HG03060 (cell line): ENCODE measurements around the gene PCCA.

Source experiments
- ATAC-seq: cut with Tn5 transposase; IDR thresholded peaks from one replicate; pipeline ENCODE4 v1.9.1; 2021; ENCODE audit warnings: low read depth, moderate number of reproducible peaks; ENCODE audit not compliant: unreplicated experiment

PCCA gene

DNA sequence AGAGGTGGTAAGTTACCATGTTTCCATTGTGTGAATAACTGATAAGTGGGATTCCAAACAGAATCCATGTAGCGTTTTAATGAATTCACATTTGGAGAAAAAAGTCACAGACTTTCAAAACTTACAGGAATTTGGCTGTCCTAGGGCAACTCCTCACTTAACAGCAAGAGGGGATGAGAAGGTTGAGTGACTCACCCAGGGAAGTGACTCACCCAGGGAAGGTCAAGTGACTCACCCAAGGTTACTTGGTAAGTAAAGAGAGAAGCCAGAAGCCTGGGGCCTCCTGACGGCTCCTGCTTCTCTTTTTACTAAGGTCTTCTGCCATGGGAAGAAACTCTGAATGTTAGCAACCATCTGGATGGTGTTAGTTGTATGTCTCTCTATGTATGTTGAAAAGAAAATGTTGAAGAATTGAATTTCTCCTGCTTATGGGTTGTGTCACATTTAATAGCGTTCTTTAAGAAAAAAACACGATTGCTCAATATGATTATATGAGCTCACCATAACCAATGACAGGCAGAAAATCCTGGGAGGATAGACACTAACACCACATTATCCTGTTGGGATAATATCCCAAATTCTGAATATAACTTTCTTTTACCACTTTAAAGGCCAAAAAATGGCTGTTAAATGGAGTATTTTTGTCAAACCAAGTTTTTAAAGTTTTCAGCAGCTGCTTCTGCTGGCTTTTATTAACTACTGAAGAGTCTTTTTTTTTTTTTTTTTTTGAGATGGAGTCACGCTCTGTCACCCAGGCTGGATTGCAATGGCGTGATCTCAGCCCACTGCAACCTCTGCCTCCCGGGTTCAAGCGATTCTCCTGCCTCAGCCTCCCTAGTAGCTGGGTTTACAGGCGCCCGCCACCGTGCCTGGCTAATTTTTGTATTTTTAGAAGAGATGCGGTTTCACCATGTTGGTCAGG lies 304.1 kb downstream of the PCCA start:
- peak; percentile 45 for ATAC-seq

- ATAC-seq, result peak; percentile 80
These were observed 305.3 kb downstream of the PCCA start for GRCh38 chr13:100394005-100394695.

DNA sequence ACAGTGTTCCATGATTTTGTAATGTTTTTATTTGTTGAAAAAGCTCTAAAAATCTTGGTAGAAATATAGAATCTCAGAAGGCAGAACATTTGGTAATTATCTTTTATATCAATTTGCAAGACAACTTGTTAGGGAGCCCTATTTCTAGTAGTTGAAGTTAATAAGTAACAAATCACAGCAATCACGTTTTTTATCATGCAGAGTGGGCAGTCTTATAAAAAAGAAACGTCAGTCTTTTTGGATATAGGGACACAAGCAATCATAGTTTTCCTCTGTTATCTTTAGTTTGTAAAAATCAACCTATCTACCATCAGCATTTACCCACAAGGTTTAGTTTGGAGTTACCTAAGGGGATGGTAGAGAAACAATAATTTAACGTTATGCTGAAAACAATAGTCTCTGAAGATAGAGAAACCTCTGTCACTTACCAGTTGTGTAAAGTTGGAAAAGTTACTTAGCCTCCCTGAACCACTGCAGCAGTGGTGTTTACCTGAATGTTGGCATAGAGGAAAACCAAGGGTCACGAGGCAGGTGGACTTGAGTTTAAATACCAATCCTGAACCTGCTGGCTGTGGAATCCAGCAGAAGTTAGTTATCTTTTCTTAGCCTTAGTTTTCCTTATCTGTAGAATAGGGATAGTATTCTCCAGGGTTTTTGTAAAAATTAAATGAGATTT lies 306.9 kb downstream of the PCCA start:
- ATAC-seq, result no peak

DNA sequence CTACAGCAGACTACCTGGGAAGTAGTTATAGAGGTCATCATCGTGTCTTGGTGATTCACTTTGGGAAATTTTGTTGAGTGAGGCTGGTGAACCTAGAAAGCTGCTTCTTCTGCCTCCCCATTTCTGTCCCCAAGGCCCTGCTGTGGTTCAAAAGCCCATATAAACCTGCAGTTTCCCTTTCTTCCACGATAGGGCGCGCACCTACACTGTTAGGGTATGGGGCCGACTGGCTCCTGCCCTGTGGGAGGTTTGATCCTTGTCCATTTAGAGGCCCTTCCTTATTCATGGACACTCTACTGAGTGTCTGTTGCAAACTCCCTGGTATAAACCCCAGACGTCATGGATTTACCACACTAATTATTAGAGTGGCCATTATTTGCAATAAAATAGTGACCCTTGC lies 307.9 kb downstream of the PCCA start:
- no peak for ATAC-seq

DNA sequence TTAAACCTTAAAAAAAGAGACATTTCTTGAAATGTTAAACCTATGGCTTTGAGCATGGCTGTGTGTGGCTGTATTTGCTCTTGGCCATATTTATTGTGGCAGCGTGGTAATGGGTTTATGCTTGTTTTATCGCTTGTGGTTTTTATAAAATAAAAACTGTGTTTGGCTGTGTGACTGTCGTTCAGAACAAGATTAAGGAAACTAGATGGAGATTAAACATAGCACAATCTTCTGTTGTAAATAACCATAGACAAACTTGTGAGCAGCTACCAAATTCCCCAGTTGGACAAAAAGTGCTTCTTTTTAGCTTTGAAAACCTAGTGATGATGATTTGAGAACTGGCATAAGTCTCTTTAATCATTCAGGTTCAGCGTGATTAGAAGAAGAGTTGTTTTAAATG lies 308.7 kb downstream of the PCCA start:
- no peak for ATAC-seq

GRCh38 chr13:100398360-100398759 lies 309.5 kb downstream of the PCCA start:
- no peak for ATAC-seq

GRCh38 chr13:100399455-100399854 lies 310.6 kb downstream of the PCCA start:
- ATAC-seq, result no peak

DNA sequence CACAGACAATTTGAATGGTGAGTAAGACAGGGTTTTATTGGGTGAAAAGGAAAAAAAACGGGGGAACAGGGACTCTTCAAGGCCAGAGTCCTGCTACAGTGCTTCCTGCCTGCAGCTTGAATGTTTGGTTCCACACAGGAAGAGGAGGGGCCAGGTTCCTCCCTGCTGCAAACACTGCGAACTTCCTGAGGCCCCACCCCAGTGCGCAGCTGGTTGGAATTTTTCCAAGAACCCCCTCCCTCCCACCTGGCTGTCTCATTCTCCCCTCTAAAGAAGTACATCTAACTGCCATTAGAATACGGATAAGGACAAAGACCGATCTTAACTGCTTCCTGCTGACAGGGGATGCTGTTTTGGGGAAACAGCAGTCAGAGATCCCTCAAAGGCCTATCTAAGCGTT lies 314.8 kb downstream of the PCCA start:
- no peak for ATAC-seq

GRCh38 chr13:100409132-100409531 lies 320.2 kb downstream of the PCCA start:
- no peak for ATAC-seq

DNA sequence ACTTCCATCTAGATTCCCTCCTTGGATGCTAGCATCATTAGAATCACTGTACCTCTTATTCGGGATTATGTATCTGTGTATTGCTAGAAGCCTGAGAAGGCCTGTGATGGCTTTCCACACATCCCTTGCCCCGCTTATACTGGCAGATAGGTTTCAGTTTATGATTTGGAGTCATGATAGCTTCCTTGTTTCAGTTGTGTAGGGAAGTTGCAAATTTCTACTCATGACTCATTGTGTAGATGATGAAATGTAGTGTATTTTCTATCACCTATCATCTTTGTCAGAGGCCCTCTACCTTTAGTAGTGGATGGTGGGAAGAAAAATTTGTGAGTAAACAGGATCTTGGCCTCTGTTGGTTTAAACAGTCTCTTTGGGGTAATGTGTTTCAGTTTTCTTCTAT lies 334.5 kb downstream of the PCCA start:
- ATAC-seq, result no peak

- no peak for ATAC-seq
These were observed 340.1 kb downstream of the PCCA start for GRCh38 chr13:100428986-100429385.

- ATAC-seq, result no peak
These were observed 343.7 kb downstream of the PCCA start for GRCh38 chr13:100432611-100433010.

GRCh38 chr13:100433475-100433874 lies 344.6 kb downstream of the PCCA start:
- ATAC-seq, result no peak

- ATAC-seq, result peak; percentile 96
These were observed 345.3 kb downstream of the PCCA start for GRCh38 chr13:100434010-100434763.

DNA sequence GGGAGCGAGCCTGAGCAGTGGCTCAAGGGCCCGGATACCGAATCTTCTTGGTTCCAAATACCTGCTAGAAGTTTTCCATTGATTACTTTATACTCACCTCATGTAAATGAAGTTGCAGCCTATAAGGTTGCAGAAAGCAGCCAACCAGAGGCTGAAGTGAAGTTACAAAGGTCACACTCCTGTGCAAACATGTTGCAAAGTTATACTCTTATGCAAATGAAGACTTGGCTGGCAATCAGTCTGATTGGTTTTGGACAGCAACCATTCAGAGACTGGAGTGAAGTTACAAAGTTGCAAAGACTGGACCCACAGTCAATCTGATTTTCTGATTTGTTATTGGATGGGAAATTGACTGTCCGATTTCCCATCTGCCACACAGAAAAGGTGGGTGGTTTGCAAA lies 347.2 kb downstream of the PCCA start:
- ATAC-seq, result no peak

DNA sequence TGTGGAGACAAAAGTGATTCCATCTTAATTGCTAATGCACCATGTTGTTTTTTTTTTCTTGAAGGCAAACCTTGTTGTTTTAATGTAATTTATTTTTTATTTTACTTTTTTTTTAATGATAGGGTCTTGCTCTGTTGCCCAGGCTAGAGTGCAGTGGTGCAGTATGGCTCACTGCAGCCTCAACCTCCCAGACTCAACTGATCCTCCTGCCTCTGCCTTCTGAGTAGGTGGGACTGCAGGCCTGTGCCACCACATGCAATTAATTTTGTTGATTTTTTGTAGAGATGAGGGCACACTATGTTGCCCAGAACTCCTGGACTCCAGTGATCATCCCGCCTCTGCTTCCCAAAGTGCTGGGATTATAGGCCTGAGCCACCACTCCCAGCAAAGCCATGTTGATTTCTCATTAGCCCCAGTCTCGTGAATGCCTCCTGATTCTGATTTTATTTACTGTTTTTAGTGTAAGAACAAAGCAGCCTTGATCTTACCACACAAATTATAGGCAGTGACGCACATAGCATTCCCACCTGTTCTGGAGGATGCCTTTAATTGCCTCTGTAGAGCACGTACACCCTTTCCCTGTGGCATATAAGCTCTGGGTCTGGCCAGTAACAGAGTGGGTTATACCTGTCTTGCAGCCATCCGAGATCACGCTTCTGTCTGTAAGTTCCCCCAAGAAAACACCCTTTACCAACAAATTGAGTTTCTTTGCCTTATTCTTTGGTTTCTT lies 349.3 kb downstream of the PCCA start:
- ATAC-seq, result no peak

GRCh38 chr13:100439247-100439970 lies 350.5 kb downstream of the PCCA start:
- no peak for ATAC-seq

DNA sequence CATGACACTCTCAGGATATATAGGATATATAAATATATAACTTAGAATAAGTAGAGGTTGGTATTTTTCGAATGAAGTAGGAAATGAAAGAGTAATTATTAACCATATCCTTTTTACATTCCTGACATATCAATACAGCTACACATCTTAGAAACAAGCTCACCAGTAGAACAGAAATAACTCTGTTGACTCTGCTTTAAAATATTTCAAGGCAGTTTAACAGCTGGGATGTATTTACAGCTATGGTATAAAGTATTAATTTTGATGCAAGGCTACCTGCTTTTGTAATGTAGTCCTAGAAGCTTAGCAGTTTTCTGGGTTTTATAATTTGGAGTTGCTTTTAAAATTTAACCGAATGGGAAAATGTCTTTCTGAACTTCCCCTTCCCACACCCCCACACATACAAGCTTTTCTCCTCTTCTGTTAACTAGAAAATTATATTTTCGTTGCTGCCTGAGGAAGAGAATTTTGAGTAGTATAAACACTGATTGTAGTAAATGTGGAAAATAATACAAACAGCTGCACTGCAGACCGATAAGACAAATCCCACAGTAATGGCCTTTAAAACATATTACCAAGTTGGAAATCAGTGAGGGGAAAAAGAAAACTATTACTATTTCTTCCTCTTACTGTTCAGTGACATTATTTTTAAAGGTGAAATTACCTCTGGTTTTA lies 352.0 kb downstream of the PCCA start:
- no peak for ATAC-seq
